Measurements from ENCODE around the gene PCDHGA11. TPM values are rescaled to one million over a fixed set of nuclear protein-coding genes. Genes with fewer than 3 reads are reported as not detected.
"Not testable (repeated sequence)": the region's sequence is repeated elsewhere in the genome, so short reads cannot be mapped to it uniquely, and the experiment has no call there.

The PCDHGA11 gene
- total RNA-seq, 1 donor from 2014 or later, result 13.3 TPM

DNA sequence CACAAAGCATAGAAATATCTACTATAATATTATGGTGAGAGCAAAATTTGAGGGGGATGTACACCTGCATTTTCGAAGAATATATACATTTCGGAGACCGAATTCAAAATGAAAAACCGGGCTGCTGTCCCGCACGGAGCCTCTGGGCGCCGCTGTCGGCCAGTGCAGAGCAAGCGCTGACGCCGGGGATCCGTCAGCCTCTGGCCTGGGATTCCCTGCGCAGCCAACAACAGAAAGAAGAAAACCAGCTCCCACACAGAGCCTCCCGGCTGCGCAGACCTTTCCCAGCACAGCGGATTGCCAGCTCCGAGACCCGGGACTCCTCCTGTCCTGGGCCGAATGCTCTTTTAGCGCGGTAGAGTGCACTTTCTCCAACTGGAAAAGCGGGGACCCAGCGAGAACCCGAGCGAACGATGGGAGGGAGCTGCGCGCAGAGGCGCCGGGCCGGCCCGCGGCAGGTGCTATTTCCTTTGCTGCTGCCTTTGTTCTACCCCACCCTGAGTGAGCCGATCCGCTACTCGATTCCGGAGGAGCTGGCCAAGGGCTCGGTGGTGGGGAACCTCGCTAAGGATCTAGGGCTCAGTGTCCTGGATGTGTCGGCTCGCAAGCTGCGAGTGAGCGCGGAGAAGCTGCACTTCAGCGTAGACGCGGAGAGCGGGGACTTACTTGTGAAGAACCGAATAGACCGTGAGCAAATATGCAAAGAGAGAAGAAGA, 12.9 kb upstream of the PCDHGA11 start, which contains the start of gene PCDHGB6:
TSS of gene PCDHGB6 (plus strand) at position 232 of the 716 bp plus-strand sequence. CDS start at position 414, 182 bp downstream.
- H3K4me2 ChIP-seq, result peak within 1 kb of the TSS; percentile 76

DNA sequence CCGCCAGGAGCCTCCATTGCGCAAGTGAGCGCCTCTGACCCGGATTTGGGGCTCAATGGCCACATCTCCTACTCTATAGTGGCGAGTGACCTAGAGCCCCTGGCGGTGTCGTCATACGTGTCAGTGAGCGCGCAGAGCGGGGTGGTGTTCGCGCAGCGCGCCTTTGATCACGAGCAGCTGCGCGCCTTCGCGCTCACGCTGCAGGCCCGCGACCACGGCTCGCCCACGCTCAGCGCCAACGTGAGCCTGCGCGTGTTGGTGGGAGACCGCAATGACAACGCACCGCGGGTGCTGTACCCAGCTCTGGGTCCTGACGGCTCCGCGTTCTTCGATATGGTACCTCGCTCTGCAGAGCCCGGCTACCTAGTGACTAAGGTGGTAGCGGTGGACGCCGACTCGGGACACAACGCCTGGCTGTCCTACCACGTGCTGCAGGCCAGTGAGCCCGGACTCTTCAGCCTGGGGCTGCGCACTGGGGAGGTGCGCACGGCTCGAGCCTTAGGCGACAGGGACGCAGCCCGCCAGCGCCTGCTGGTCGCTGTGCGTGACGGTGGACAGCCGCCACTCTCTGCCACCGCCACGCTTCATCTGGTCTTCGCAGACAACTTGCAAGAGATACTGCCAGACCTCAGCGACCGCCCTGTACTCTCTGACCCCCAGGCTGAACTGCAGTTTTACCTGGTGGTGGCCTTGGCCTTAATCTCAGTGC, 11.1 kb upstream of the PCDHGA11 start:
- Histone ChIP-seq H2AFZ (replicated peaks) (no peak overlapping the region), H3F3A (ENCODE audit: low read depth) (peaks cover 14% of the 10 kb centered on the region), H3K4me1 (no peaks in the 10 kb centered on the region), H3K79me2 (ENCODE audit: low read depth) (no peaks in the 10 kb centered on the region), H3K9me3 (ENCODE audit: low read depth) (peaks cover 38% of the 10 kb centered on the region), H3K4me2 (no peak overlapping the region), H3K4me3 (no peak overlapping the region), H3K9ac (no peak overlapping the region), H4K20me1 (ENCODE audit: low read depth) (no peaks in the 10 kb centered on the region), H3K36me3 (peaks cover 12% of the 10 kb centered on the region), H3K27ac (no peak overlapping the region), H3K27me3 (peaks cover 8% of the 10 kb centered on the region)
- H3K4me1 Mint-ChIP-seq, result peaks cover 14% of the 10 kb centered on the region
- H3K27ac Mint-ChIP-seq, result peak overlapping the region; percentile 14
- H3K4me3 Mint-ChIP-seq, result no peak overlapping the region
- peaks cover 81% of the 10 kb centered on the region for H3K9me3 Mint-ChIP-seq
- TF ChIP-seq EZH2 (IDR thresholded peaks at IDR 0.05) (no peak), EZH2phosphoT487 (IDR thresholded peaks at IDR 0.05) (no peak)
- TF ChIP-seq, protein P1, sequence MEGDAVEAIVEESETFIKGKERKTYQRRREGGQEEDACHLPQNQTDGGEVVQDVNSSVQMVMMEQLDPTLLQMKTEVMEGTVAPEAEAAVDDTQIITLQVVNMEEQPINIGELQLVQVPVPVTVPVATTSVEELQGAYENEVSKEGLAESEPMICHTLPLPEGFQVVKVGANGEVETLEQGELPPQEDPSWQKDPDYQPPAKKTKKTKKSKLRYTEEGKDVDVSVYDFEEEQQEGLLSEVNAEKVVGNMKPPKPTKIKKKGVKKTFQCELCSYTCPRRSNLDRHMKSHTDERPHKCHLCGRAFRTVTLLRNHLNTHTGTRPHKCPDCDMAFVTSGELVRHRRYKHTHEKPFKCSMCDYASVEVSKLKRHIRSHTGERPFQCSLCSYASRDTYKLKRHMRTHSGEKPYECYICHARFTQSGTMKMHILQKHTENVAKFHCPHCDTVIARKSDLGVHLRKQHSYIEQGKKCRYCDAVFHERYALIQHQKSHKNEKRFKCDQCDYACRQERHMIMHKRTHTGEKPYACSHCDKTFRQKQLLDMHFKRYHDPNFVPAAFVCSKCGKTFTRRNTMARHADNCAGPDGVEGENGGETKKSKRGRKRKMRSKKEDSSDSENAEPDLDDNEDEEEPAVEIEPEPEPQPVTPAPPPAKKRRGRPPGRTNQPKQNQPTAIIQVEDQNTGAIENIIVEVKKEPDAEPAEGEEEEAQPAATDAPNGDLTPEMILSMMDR (IDR thresholded peaks at IDR 0.05), result no peak
- no peak for DNase-seq (ENCODE audit: low spot score)
- H3K27me3 Mint-ChIP-seq (ENCODE audit: insufficient read depth, low read depth), result peaks cover 18% of the 10 kb centered on the region
- peaks cover 59% of the 10 kb centered on the region for H3K36me3 Mint-ChIP-seq

More for the DNA sequence above, 12.9 kb upstream of the PCDHGA11 start, which contains the start of gene PCDHGB6:
- TF ChIP-seq, protein P1 (IDR thresholded peaks at IDR 0.05), result peak; percentile 80
- Histone ChIP-seq H3F3A (ENCODE audit: low read depth) (peaks cover 14% of the 10 kb centered on the region), H3K9me3 (ENCODE audit: low read depth) (peaks cover 28% of the 10 kb centered on the region), H3K36me3 (peaks cover 12% of the 10 kb centered on the region), H3K4me3 (peak within 1 kb of the TSS; percentile 54), H2AFZ (replicated peaks) (peak within 1 kb of the TSS; percentile 85)
- not testable (repeated sequence) for H4K20me1 ChIP-seq (ENCODE audit: low read depth); H3K4me1 ChIP-seq; H3K27me3 ChIP-seq; H3K9ac ChIP-seq; H3K27ac ChIP-seq; H3K79me2 ChIP-seq (ENCODE audit: low read depth)
- H3K9me3 Mint-ChIP-seq, result peaks cover 79% of the 10 kb centered on the region
- peaks cover 16% of the 10 kb centered on the region for H3K27me3 Mint-ChIP-seq (ENCODE audit: insufficient read depth, low read depth)
- peak; percentile 89 for DNase-seq (ENCODE audit: low spot score)
- peak within 1 kb of the TSS; percentile 100 for H3K27ac Mint-ChIP-seq
- H3K4me3 Mint-ChIP-seq, result peak within 1 kb of the TSS; percentile 94
- peaks cover 14% of the 10 kb centered on the region for H3K4me1 Mint-ChIP-seq
- H3K36me3 Mint-ChIP-seq, result peaks cover 41% of the 10 kb centered on the region

DNA sequence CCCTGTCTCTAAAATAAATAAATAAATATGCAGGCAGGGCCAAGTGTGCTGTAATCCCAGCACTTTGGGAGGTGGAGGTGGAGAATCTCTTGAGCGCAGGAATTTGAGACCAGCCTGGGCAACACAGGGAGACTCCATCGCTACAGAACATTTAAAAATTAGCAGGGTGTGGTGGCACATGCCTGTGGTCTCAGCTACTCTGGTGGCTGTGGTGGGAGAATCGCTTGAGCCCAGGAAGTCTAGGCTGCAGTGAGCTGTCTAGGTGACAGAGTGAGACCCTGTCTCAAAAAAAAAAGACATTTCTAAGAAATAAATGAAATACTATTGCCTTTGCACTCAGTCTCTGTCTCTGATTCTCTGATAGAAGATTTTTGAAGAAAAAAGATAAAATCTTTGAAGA, 9.3 kb upstream of the PCDHGA11 start:
- peaks cover 38% of the 10 kb centered on the region for H3K9me3 ChIP-seq (ENCODE audit: low read depth)
- no peak for DNase-seq (ENCODE audit: low spot score)
- Mint-ChIP-seq H3K27me3 (ENCODE audit: insufficient read depth, low read depth) (peaks cover 18% of the 10 kb centered on the region), H3K36me3 (peaks cover 67% of the 10 kb centered on the region), H3K4me1 (peaks cover 14% of the 10 kb centered on the region), H3K9me3 (peaks cover 82% of the 10 kb centered on the region), H3K4me3 (no peak overlapping the region), H3K27ac (no peak overlapping the region)
- H3K4me2 ChIP-seq, result no peak overlapping the region
- peaks cover 12% of the 10 kb centered on the region for H3K36me3 ChIP-seq
- H3K4me1 ChIP-seq, result no peaks in the 10 kb centered on the region
- no peak overlapping the region for H3K9ac ChIP-seq
- no peak overlapping the region for H2AFZ ChIP-seq (replicated peaks)
- H3K27me3 ChIP-seq, result peaks cover 8% of the 10 kb centered on the region
- H3K79me2 ChIP-seq (ENCODE audit: low read depth), result no peaks in the 10 kb centered on the region
- peak overlapping the region; percentile 11 for H3K4me3 ChIP-seq
- no peak overlapping the region for H3K27ac ChIP-seq
- TF ChIP-seq EZH2 (IDR thresholded peaks at IDR 0.05) (no peak), EZH2phosphoT487 (IDR thresholded peaks at IDR 0.05) (no peak)
- H4K20me1 ChIP-seq (ENCODE audit: low read depth), result no peaks in the 10 kb centered on the region
- peaks cover 14% of the 10 kb centered on the region for H3F3A ChIP-seq (ENCODE audit: low read depth)
